Liver (tissue), 3 donors: Measurements from ENCODE around the gene RAN.

Source experiments
- NR2F2 ChIP-seq: IDR thresholded peaks from 2 replicates; pipeline ENCODE4 v1.6.1; 2016; ENCODE audit warnings: antibody characterized with exemption
- RAD21 ChIP-seq, 2 donors: IDR thresholded peaks; 2 replicates each; pipeline ENCODE4 v1.6.1; 2016; ENCODE audit warnings: antibody characterized with exemption in 2 of 2, mild to moderate bottlenecking in 2 of 2
- RXRA ChIP-seq, 2 donors: IDR thresholded peaks; 2 replicates each; pipeline ENCODE4 v1.6.1; 2017 to 2018; ENCODE audit warnings: antibody characterized with exemption in 2 of 2, mild to moderate bottlenecking in 1 of 2
- TF ChIP-seq, protein P1 (sequence below): IDR thresholded peaks from 2 replicates; pipeline ENCODE4 v1.6.1; 2016; ENCODE audit warnings: antibody characterized with exemption, mild to moderate bottlenecking
- TF ChIP-seq, protein P2 (sequence below): fragments of 150-350 bp; IDR thresholded peaks from 2 replicates; pipeline ENCODE4 v1.5.1; 2017; ENCODE audit warnings: improper control_type of control experiment, low read depth, low read length; ENCODE audit not compliant: missing input control
- donor health status: healthy.
- donor health status: healthy.

DNA sequence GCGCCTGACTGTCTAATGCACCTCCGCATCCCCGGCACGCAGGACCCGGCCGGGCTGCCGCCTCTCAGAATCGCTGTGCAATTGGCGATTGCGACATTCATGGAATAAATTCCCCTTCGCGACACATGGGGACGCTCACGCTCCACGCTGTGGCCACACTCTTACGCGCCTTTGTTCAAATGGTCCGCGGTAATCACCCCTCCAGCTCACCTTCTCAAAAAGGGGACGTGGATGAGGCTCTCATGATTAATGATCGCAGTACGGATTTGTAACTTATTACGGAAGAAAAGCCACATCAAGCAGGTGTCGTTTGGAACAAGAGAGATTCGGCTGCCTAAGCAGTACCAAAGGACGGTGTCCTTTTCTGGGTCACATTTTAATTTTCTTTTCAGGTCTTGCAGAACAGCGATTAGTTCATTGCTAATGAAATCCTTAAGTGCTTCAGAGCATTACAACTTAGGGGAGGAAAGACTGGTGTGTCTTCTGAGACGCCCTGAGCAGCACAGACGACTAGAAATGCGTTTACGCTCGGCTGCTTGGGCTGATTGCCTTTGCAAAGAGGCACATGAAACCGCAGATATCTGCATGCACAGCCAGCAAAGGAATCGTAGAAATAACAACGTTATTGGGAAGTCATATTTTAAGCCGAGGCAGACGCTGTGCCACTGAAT is 44.5 kb downstream of the RAN start:
- no peak for TF ChIP-seq RXRA (IDR thresholded peaks at IDR 0.05)
- TF ChIP-seq, protein P1, sequence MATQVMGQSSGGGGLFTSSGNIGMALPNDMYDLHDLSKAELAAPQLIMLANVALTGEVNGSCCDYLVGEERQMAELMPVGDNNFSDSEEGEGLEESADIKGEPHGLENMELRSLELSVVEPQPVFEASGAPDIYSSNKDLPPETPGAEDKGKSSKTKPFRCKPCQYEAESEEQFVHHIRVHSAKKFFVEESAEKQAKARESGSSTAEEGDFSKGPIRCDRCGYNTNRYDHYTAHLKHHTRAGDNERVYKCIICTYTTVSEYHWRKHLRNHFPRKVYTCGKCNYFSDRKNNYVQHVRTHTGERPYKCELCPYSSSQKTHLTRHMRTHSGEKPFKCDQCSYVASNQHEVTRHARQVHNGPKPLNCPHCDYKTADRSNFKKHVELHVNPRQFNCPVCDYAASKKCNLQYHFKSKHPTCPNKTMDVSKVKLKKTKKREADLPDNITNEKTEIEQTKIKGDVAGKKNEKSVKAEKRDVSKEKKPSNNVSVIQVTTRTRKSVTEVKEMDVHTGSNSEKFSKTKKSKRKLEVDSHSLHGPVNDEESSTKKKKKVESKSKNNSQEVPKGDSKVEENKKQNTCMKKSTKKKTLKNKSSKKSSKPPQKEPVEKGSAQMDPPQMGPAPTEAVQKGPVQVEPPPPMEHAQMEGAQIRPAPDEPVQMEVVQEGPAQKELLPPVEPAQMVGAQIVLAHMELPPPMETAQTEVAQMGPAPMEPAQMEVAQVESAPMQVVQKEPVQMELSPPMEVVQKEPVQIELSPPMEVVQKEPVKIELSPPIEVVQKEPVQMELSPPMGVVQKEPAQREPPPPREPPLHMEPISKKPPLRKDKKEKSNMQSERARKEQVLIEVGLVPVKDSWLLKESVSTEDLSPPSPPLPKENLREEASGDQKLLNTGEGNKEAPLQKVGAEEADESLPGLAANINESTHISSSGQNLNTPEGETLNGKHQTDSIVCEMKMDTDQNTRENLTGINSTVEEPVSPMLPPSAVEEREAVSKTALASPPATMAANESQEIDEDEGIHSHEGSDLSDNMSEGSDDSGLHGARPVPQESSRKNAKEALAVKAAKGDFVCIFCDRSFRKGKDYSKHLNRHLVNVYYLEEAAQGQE: no peak
- TF ChIP-seq, protein P2, sequence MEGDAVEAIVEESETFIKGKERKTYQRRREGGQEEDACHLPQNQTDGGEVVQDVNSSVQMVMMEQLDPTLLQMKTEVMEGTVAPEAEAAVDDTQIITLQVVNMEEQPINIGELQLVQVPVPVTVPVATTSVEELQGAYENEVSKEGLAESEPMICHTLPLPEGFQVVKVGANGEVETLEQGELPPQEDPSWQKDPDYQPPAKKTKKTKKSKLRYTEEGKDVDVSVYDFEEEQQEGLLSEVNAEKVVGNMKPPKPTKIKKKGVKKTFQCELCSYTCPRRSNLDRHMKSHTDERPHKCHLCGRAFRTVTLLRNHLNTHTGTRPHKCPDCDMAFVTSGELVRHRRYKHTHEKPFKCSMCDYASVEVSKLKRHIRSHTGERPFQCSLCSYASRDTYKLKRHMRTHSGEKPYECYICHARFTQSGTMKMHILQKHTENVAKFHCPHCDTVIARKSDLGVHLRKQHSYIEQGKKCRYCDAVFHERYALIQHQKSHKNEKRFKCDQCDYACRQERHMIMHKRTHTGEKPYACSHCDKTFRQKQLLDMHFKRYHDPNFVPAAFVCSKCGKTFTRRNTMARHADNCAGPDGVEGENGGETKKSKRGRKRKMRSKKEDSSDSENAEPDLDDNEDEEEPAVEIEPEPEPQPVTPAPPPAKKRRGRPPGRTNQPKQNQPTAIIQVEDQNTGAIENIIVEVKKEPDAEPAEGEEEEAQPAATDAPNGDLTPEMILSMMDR: peak; percentile 99
- TF ChIP-seq NR2F2: no peak
- peak; percentile 98 to 99 for TF ChIP-seq RAD21 (IDR thresholded peaks at IDR 0.05)
